NCI-H510A (cell line): Measurements from ENCODE around the gene YKT6.
A peak's percentile ranks its signal among the peaks of the same experiment; 100 is the strongest.

Experiments used
- DNase-seq: peaks from one replicate; lab custom pipeline; 2025; lab: John Stamatoyannopoulos, UW

YKT6 gene

DNA sequence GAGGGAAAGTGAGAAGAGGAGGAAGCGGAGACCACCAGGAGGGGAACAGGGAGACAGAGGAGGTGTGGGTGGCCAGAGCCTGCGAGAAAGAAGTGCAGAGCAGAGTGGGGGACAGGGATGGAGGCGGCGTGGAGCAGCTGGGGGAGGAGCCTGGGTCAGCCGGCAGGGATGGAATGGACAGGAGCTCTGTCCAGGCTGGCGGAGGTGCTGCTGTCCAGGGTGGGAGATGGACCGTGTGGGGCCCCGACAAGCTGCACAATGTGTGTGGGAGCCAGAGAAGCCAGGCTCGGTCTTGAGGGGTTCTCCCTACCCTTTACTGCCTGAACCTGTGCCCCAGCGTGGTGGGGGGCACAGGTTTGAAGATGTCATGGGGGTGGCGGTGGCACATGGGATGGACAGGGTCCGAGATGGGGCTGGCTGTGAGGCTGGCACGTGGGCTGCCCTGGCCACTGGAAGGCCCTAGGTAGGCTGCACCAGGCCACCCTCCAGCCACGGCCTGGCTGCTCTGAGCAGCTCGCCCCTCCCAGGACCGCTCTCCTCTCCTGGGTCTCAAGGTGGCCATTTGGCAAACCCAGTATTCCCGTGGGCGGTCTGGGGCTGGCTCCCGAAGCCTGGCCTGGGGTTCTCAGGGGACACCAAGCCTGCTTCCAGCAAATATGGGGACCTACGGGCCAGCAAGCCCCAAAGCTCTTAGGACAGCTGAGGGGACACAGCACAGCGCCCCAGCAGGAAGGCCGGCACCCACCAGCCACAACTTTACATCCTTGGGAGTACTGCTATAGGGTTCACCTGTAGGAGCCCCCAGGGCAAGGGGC is 32.3 kb downstream of the YKT6 start:
- DNase-seq: no peak

DNA sequence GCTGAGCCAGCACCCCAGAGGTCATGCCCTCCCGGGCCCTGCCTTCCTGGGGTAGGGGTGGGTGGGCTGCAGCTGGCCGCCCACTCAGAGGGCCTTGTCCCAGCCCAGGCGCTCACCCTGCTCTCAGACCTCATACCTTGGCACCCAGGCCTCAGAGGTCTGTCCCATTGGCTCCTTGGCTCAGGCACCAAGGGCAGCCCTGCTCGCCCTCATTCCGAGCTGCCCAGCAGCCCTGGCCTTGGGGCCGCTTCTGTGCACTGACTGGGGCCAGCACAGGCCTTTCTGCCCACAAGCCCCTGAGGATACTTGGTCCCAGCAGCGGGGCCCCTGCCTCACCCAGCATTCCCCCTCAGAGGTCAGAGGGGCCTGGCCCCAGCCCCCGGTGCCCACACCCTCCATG is 34.3 kb downstream of the YKT6 start:
- no peak for DNase-seq

DNA sequence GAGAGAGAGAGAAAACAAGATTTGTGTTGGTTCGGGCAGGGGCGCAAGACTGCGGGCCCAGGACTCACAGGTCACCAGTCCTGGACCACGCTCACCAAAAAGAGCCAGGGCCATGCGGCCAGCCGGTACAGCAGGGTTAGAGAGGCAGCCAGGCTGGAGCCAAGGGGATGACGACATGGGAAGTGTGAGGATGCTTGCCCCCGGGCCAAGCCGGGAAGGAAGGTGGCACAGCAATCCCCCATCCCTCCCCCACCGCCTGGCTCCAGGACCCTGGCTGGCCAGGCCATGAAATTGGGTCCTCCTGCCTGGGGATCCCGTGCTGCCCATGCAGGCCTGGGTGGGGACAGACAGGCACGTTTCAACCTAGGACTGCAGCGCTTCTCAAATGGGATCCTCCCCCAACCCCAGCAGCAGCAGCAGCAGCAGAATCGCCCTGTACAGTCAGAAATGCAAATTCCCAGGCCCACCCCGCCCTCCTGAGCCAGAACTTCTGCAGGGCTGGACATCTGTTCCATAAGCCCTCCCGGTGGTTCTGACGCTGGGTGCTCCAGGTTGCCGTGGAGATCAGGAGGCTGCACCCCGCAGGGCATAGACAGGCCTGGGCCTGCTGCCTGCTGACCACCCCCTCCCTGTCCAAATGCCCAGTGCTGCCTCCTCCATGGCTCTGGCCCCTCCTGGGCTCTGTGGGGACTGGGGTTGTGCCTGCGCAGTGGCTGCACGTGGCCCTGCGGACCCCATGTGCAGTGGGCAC is 35.0 kb downstream of the YKT6 start:
- DNase-seq: no peak

DNA sequence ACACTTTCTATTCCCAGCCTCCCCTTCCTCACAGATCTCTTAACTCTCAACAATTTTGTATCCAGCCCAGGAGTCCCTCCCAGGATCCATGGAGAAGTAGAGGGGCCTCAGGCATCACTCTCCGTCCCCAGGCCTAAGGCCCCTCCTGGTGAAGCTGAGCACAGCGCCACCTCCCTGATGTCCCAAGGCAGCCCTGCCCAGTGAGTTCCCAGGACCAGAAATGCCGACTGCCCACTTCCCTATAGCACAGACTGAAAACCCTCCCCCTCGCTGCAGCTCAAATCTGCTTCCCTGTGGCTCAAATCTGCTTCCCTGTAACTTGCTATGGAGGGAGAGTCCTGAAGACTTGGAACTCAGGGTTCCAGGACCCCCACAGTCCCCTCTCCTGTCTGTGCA is 35.6 kb downstream of the YKT6 start:
- peak; percentile 15 for DNase-seq

DNA sequence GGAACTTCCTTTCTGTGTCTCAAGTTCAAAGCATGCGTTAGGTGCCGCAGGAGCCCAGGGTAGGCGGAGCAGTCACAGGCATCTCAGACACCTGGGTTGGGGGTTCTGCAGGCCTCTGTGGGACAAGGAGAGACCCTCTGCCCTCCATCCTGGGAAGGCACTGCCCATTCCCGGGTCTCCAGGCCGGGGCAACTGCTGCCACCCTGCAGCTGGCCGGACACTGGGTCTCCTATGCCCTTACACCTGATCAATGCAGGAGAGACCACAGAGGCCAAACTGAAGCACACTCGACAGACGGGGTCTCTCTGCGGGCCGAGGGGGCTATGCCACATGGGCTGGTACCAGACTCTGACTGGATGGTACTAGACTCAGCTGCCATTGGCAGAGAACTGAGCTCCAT is 36.9 kb downstream of the YKT6 start:
- DNase-seq: no peak

DNA sequence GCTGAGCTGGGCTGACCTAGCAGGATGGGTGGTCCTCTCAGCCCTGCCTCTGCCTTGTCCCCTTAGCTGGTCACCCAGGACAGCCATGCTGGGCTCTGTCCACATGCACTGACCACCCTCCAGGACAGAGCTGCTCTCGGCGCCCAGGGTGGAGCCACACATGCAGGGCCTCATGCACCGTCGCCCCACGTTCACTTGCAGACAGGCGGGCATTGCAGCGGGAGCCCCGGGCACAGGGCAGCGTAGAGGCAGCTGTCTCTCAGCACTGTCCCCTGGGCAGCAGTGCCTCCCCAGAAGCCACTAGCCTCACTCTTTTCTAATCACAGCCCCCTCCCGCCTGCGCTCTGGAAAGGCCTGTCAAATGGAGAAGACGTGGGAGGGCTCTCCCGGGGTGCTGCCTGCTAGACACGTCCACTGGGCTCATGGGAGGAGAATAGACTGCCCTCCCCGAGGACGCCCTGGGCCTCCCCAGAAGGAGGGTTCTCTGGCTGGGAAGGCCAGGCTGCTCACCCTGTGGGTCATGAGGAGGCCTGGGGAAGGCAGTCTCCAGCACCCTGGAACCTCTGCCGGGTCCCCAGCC is 37.4 kb downstream of the YKT6 start:
- no peak for DNase-seq

DNA sequence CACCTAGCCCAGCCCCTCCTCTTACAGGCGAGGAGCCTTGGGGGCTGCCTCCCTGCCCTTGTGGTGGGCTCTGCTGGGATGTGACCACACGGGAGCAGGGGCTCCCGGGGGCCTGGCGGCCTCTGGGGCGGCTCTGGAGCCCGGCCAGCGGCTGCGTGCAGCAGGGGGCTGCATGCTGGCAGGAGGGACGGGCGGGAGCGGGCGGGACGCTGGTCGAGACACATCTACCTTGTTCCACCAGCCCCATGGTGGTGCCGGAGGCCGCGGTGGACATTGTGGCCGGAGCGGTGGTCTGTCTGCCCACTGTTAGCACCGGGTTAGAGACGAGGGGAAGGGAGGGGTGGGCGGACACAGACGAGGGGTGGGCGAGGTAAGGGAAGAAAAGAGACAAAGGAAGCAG is 38.6 kb downstream of the YKT6 start:
- no peak for DNase-seq

DNA sequence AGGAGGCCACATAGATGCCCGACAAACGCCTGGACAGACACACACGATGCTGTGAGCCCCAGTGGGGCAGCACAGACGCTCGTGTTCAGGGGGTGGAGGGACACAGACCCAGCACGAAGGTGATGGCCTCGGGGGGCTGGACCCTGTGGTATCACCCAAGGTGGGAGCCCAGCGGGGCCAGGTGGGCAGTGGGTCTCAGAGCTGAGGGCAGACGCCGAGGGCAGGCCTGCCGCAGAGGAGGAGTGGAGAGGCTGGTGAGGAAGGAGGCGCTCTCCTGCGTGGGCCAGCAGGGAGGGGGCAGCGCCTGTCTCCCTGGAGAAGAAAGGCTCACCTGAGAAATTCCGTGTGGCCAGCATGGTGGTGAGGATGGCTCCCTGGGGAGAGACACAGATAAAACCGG is 39.6 kb downstream of the YKT6 start:
- DNase-seq: no peak

DNA sequence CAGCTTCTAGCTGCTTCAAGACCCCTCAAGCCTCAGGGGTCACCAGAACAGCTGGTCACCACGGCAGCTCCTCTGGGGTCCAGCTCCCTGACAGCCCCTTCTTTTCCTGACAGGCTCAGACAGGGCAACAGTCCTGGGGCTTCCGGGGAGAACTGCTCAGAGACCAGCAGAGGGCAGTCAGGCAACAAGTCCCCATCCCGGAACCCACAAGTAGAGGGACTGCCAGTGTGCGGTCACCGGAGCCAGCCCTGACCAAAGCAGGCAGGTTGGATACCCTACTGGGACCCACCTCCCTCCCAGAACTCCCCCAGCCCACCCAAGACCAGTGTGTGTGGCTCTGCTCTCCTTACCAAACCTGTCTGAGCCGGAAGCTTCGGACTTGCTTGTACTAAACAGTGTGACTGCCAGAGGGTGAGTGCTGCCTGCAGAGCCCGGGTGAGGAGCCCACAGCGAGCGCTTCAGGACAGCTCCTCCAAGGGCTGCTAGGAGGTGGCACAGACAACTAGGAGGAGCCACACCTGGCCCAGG is 40.3 kb downstream of the YKT6 start:
- DNase-seq: peak; percentile 65

DNA sequence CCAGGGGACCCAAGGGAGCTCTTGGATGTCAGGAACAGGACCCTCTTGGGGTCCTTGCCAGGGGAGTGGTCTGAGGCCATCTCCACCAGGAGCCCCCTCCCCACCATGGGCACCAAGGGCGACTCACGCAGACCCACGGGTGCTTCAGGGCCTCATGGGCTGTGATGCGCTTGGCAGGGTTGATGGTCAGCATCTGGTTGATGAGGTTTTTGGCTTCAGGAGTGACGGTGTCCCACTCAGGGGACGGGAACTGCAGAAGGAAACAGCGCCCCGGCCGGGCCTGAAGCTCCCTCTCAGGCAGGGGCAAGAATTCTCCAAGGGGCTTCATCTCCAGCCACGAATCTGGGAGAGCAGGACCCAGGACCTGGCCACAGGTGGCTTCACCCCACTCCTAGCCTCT is 41.3 kb downstream of the YKT6 start:
- DNase-seq: no peak

DNA sequence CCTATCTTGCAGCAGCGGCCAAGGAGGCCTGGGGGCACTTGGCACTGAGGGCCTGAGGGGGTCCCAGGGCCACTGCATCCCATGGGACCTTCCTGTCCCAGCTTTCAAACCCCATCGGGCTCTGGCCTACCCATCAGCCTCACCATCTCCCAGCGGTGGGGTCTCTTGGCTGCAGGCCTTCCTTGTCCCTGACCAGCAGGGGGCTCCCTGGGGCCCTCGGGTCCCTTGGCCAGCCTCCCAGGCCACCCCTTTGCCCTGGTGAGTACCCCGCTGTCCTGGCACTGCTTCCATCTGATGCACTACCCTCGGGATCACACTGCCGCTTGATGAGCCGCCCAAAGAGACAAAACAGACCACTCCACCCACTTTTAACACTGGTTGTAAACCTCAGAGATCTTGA is 43.5 kb downstream of the YKT6 start:
- no peak for DNase-seq

DNA sequence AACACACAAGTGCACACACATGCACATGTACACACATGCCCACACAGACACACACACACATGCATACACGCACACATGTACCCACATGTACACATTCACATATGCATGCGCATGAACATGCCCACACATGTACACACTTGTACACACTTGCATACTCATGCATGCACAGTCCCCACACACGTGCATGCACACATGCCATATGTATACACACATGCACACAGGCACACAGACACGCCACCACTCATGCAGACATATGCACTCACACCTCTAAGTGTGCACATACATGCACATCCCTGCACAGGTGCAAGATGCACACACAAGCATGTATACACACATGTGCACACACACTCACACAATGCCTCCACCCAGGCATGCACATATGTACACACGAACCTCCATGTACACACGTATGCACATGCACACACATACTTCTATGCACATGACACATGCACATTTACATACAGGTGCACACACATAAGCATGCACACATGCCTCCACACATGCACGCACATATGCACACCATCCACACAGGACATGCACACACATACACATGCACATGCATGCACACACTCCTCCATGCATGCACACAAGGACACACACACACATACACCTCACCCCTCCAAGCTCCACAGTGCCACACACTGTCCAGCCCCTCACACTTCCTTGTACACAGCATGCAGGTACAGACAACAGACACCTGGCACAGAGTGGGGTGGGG is 45.8 kb downstream of the YKT6 start:
- DNase-seq: no peak

DNA sequence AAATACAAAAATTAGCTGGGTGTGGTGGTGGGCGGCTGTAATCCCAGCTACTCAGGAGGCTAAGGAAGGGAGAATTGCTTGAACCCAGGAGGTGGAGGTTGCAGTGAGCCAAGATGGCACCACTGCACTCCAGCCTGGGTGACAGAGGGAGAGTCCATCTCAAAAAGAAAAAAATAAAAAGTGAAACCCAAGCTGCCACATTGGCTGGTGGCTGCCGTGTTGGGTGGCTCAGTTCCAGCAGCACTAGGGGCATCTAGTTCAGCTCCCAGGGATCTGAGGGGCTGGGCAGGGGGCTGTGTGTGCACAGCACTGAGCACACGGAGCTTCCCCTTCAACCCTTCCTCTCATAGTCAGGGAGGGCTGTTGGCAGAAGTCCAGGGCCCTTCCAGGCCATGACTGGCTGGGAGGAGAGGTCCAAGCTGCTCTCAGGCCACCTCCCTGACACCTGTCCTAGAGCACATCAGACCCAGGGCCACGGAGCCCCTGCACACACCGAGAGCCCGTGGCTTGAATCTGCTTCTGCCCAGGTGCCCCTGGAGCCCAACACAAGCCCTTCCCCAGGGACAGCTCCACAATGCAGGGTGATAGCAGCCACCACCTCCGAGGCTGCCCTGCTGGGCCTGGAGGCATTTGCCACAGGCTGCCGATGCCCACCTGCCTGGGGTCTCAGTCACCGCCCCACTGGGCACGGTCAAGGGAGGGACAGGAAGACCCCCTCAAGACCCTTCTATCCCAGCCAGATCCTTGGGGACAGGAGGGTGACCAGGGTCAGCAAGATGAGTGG is 47.3 kb downstream of the YKT6 start:
- no peak for DNase-seq

DNA sequence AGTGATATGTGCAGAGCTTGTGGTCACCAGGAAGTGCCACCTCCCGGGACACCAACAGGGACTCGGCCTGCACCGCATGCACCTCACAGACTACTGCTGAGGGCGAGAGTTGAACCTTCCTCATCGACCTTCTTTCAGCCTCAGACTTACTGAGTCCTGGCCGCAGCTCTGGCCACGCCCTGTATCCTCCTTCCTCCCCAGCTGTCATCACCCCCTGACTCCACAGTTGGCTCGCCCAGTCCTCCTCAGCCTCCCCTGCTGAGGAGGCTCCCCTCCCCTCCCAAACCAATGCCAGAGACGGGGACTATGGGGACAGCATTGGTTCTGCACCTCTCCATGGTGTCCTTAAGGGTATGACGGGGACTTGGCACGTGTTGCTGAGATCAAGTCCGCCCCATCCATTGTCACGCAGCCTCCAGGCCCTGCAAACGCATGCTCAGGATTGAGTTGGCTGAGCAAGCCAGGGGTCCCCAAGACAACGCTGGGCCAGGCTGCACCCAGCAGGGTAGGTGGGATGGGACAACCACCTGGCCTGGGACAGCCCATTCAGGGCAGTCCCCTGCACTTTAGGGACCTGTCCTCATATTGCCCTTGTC is 49.0 kb downstream of the YKT6 start:
- DNase-seq: no peak

DNA sequence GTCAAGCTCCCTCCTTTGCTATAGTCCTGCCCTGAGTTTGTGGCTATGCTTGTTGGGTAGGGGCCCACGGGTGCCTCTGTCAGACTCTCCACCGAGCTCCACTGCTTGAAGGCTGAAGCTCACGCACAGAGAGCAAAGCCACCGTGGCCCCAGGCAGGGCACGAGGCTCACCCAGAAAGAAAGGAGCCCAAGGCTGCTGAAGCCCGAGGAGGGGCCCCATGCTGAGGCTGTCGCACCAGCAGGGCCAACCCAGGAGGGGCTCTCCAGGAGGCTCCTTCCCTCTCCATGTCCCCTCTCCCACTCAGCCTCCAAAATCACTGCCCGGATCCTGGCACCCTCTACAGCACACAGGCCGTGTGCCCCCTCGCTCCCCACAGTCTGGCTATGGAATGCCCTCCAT is 50.5 kb downstream of the YKT6 start:
- DNase-seq: no peak

DNA sequence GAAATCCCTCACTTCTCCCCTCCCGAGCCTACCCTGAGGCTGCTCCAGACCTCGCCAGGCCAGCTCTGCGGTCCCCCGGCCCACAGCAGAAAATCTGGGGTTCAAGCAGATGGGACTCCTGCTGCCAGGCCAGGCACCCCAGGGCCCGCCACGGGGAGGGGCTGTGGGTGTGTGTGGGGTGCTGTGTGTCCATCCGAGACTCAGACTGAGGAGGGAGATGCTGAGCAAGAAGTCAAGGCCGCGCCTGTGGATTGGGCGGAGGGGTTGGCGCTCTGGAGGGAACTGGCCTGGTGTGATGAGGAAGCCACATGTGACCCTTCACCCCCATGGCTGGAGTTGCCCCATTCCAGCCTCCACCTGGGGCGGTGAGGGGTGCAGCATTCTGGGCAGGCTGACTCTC is 51.1 kb downstream of the YKT6 start:
- no peak for DNase-seq

DNA sequence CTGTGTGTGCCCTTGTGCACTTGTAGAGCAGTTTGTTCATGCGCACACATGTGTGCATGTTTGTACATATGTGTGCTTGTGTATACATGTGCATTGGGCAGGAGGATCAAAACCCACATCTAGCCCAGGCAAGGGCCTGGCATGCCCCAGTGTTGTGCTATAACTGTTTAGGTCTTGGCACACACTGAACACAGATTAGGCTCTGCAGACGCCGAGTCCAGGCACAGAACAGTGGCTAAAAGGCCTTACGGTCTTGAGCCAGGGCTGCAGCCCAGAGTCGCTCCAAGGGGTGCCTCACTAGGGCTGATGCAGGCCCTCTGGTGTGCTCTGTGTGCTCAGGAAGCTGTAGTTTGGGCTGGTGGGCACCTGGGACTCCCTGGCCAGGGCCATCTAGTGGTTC is 55.7 kb downstream of the YKT6 start:
- DNase-seq: no peak

DNA sequence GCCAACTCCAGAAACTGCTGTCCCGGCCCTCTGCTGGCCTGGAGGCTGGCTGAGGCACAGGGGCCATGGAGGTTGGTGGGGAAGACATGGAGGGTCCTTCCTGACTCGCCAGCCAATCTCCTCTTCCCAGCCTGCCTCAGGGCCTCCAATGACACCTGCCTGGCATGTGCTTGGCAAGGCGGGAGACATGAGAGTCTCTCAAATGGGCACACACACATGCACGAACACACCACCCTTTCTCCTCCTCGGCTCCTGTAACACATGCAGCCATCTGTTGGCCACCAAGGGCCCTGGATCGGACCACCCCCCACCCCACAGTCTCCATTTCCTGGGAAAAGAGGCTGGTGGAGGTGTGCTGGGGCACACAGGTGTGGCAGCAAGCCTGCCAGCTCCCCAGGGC is 56.4 kb downstream of the YKT6 start:
- DNase-seq: no peak

DNA sequence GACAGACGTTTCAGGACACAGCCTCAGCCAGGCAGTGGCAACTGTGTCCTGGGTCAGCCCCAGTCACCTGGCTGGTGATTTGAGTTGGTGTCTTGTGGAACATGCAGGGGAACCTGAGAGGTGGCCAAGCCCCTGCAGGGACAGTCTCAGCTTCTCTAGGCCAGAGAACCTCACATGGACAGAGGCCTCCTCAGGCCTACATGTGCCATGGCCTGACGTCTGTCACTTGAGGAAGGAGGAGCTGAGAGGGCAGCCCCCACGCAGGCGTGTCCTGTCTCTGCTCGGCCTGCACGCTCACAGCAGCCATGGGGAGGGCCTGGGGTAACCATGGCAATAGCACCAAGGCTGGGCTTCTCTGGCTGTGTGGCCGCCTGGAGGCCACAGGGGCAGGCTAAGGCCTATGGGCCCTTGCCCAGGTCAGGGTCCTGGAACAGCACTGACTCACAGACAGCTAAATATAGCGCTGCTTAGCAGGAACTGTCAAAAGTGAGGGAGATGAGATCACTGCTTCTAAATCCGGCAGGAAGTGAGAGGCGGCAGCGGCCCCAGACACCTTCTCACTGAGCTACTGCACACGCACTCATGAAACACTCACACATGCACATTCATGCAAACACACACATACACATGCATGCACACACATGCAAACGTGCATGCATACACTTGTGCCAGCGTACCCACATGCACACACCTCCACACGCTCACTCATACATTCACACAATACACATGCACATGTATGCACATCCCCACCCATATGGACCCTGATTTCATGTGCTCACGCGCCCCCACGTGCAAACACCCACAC is 57.0 kb downstream of the YKT6 start:
- DNase-seq: no peak

DNA sequence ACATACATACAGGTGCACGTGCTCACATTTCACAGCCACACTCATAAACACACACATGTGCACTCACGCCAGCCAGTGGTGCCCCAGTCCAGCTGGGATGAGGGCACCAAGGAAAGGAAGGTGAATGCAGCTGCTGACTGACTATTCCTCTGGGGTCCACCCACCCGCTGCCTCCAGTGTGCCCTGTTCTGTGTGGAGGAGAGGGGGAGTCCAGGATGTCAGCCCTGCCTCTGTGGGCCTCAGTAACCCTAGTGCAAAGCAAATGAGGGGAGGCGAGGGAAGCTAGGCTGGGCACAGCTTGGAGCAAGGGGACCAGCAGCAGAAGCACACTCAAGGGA is 57.6 kb downstream of the YKT6 start:
- DNase-seq: no peak
